ENCODE results near the gene TMPRSS4. TPM values are rescaled to one million over a fixed set of nuclear protein-coding genes. Genes with fewer than 3 reads are reported as not detected.

Gene TMPRSS4
- total and polyA plus RNA-seq, 2 experiments from 2014 or later: 0.10 to 0.58 TPM

DNA sequence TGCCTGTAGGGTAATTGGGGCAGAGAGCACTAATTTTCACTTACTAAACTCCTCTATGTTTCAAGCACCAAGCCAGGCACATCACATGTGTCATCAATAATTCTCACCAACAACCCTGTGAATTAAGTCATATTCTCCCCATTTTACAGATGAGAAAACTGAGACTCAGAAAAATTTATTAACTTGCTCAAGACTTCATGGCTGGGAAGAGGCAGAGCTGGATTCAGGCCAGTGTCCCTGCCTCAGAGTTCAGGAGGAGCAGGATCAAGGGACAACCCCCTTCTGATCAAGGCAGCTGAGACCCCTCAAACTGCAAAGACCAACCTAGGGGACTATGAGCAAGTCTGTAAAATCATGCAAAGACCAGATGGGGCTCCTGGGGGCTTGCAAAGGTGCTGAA, 7.8 kb downstream of the TMPRSS4 start (continued):
- TF ChIP-seq JUNB (IDR thresholded peaks at IDR 0.05; ENCODE audit: unreplicated experiment) (no peak), ZNF331 (CRISPR knock-in tag; IDR thresholded peaks at IDR 0.05; ENCODE audit: low read depth) (no peak), EZH2 (IDR thresholded peaks at IDR 0.05; ENCODE audit: low read depth, unreplicated experiment) (no peak)
- TF ChIP-seq, protein P1, sequence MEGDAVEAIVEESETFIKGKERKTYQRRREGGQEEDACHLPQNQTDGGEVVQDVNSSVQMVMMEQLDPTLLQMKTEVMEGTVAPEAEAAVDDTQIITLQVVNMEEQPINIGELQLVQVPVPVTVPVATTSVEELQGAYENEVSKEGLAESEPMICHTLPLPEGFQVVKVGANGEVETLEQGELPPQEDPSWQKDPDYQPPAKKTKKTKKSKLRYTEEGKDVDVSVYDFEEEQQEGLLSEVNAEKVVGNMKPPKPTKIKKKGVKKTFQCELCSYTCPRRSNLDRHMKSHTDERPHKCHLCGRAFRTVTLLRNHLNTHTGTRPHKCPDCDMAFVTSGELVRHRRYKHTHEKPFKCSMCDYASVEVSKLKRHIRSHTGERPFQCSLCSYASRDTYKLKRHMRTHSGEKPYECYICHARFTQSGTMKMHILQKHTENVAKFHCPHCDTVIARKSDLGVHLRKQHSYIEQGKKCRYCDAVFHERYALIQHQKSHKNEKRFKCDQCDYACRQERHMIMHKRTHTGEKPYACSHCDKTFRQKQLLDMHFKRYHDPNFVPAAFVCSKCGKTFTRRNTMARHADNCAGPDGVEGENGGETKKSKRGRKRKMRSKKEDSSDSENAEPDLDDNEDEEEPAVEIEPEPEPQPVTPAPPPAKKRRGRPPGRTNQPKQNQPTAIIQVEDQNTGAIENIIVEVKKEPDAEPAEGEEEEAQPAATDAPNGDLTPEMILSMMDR (conservative IDR thresholded peaks at IDR 0.05; ENCODE audit: low read depth in 2 of 2): no peak

DNA sequence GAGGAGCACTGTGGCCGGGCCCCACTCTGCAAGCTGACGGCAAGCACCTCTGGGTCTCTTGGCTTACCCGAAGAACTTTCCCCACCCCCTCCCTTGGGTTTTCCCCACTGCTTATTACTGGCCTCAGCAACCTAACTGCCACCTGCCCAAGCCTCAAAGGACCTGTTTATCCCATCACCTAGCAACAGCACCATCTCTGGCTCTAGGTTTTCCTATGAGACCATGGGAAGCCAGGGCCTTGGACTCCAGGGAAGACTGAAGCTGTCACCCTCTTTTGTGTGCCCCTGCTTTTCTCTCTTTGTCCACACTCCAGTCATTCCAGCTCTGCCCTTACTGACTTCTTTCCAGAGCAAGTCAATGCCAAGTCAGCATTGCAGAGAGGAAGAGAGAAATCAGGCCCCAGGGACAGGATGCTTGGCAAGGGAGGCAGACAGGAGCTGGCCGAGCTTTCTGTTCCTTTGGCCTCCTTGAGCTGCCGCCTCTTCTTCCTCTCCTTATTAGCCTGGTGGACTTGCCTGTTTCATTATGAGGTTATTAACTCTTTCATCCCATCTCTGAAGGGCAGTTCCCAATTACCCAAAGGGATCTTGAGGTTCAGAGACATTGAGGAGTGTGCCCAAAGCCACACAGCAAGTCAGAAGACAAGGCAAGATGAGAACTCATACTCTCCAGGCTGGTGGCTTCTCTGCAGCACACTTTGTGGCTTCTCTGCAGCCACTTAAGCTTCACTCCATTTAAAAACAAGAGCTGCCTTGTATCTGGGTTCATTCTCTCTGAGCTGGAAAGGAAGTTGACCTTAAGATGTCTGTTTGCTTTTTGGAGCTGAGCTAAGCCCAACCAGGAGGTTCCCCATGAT, 10.3 kb downstream of the TMPRSS4 start, which contains the start of gene SMIM35:
Gene SMIM35, minus strand, starts transcription at position 51 of the 856 bp plus-strand sequence. CDS start 206 bp downstream, outside the sequence.
- DNase-seq (ENCODE audit: low spot score) (no peak), ATAC-seq (no peak)
- peaks cover 17% of the 10 kb centered on the region; the same call in 2 of the 3 replicates for H3K9me3 Mint-ChIP-seq
- no peaks in the 10 kb centered on the region for H3K27me3 ChIP-seq (ENCODE audit: insufficient read depth)
- H3K4me2 ChIP-seq: no peak within 1 kb of the TSS
- H3K4me3 Mint-ChIP-seq: no peak within 1 kb of the TSS
- H4K20me1 ChIP-seq (replicated peaks; ENCODE audit: insufficient read depth): no peaks in the 10 kb centered on the region
- no peaks in the 10 kb centered on the region for H3K4me1 ChIP-seq (ENCODE audit: insufficient read depth)
- H3K9me2 ChIP-seq (ENCODE audit: insufficient read depth): no peaks in the 10 kb centered on the region
- H3K27ac Mint-ChIP-seq: no peak within 1 kb of the TSS
- H3K36me3 ChIP-seq (ENCODE audit: insufficient read depth): no peaks in the 10 kb centered on the region
- H3K4me1 Mint-ChIP-seq: peaks cover 13% of the 10 kb centered on the region
- H2AFZ ChIP-seq: no peak within 1 kb of the TSS
- H3K4me3 ChIP-seq: no peak within 1 kb of the TSS
- H3K27me3 Mint-ChIP-seq (ENCODE audit: insufficient read depth, low read depth, poor library complexity): peaks cover 2% of the 10 kb centered on the region
- no peaks in the 10 kb centered on the region for H3K79me2 ChIP-seq (replicated peaks; ENCODE audit: insufficient read depth)
- TF ChIP-seq, protein P1 (conservative IDR thresholded peaks at IDR 0.05; ENCODE audit: low read depth in 2 of 2): no peak
- no peak for TF ChIP-seq EZH2 (IDR thresholded peaks at IDR 0.05; ENCODE audit: low read depth, unreplicated experiment)
- TF ChIP-seq NANOG (IDR thresholded peaks at IDR 0.05; ENCODE audit: borderline replicate concordance): no peak
- TF ChIP-seq ZNF114 (CRISPR knock-in tag; IDR thresholded peaks at IDR 0.05): no peak
- TF ChIP-seq CREB1 (CRISPR knock-in tag; IDR thresholded peaks at IDR 0.05; ENCODE audit: low read depth): no peak
- no peak for TF ChIP-seq POLR2AphosphoS5 (IDR thresholded peaks at IDR 0.05; ENCODE audit: low read depth)
- TF ChIP-seq JUNB (IDR thresholded peaks at IDR 0.05; ENCODE audit: unreplicated experiment): no peak
- TF ChIP-seq STAT1 (IDR thresholded peaks at IDR 0.05; ENCODE audit: unreplicated experiment): no peak
- no peaks in the 10 kb centered on the region for H3F3A ChIP-seq (replicated peaks; ENCODE audit: low read depth)
- H3K36me3 Mint-ChIP-seq (ENCODE audit: low read depth): no peaks in the 10 kb centered on the region; the same call in 2 of the 3 replicates
- no peak within 1 kb of the TSS for H3K27ac ChIP-seq (ENCODE audit: low read depth)
